Calu3 (cell line): ENCODE measurements around the gene NR5A1. TPM values are rescaled to one million over a fixed set of nuclear protein-coding genes. Genes with fewer than 3 reads are reported as not detected.

Experiments
- BruUV-seq: library from RNA; stranded (reverse); fragments of 400-500 nt; replicated peaks from 2 replicates; lab custom pipeline; 2021; lab: Mats Ljungman, UMichigan
- CTCF ChIA-PET: fragments of 300-600 bp; sonication (Branson Sonifier 250); formaldehyde crosslinking; loops from one replicate; lab custom pipeline; 2022; ENCODE audit warnings: antibody characterized with exemption; lab: Charles Lee
- DNase-seq: peaks from one replicate; pipeline ENCODE4 v3.0.0; 2022
- H3K27ac Mint-ChIP-seq: one replicate; pipeline ENCODE4 v1.8.0; 2022; ENCODE audit warnings: mixed read lengths; ENCODE audit not compliant: unreplicated experiment
- H3K27me3 Mint-ChIP-seq: one replicate; pipeline ENCODE4 v1.8.0; 2022; ENCODE audit warnings: mixed read lengths; ENCODE audit not compliant: unreplicated experiment
- H3K36me3 Mint-ChIP-seq: one replicate; pipeline ENCODE4 v1.8.0; 2022; ENCODE audit warnings: mild to moderate bottlenecking, moderate library complexity, mixed read lengths; ENCODE audit not compliant: insufficient read depth, unreplicated experiment
- H3K4me1 Mint-ChIP-seq: one replicate; pipeline ENCODE4 v1.8.0; 2022; ENCODE audit warnings: mild to moderate bottlenecking, low read depth, mixed read lengths; ENCODE audit not compliant: unreplicated experiment
- H3K4me3 Mint-ChIP-seq: one replicate; pipeline ENCODE4 v1.8.0; 2022; ENCODE audit warnings: mild to moderate bottlenecking, low read depth, moderate library complexity, mixed read lengths; ENCODE audit not compliant: unreplicated experiment
- H3K9me3 Mint-ChIP-seq: one replicate; pipeline ENCODE4 v1.8.0; 2022; ENCODE audit warnings: low read depth, mixed read lengths; ENCODE audit not compliant: unreplicated experiment
- CTCF ChIP-seq: fragments of 200-600 bp; IDR thresholded peaks from one replicate; pipeline ENCODE4 v1.8.0; 2022; ENCODE audit warnings: antibody characterized with exemption; ENCODE audit not compliant: unreplicated experiment
- intact Hi-C: fragments of 100-400 bp; cut with micrococcal nuclease; formaldehyde crosslinking; loops from one replicate; pipeline ENCODE4 v1.10.0; 2022; ENCODE audit not compliant: unreplicated experiment
- total RNA-seq: library from RNA; stranded (reverse); gene quantifications from 2 replicates; pipeline ENCODE4 v1.2.3, GENCODE V29; 2022

The NR5A1 gene
- total RNA-seq, 1 experiment from 2014 or later = not detected

GRCh38 chr9:124504530-124505005 lies 2.6 kb downstream of the NR5A1 start:
- no TSS peak for BruUV-seq
- Mint-ChIP-seq H3K36me3 (no peaks in the 10 kb centered on the region), H3K4me1 (peaks cover 9% of the 10 kb centered on the region), H3K27ac (no peak overlapping the region), H3K27me3 (peaks cover 62% of the 10 kb centered on the region), H3K4me3 (no peak overlapping the region), H3K9me3 (no peaks in the 10 kb centered on the region)
- intact Hi-C loops = no loop called here
- TF ChIP-seq CTCF = no peak
- CTCF ChIA-PET = no interaction called here
- DNase-seq = no peak

DNA sequence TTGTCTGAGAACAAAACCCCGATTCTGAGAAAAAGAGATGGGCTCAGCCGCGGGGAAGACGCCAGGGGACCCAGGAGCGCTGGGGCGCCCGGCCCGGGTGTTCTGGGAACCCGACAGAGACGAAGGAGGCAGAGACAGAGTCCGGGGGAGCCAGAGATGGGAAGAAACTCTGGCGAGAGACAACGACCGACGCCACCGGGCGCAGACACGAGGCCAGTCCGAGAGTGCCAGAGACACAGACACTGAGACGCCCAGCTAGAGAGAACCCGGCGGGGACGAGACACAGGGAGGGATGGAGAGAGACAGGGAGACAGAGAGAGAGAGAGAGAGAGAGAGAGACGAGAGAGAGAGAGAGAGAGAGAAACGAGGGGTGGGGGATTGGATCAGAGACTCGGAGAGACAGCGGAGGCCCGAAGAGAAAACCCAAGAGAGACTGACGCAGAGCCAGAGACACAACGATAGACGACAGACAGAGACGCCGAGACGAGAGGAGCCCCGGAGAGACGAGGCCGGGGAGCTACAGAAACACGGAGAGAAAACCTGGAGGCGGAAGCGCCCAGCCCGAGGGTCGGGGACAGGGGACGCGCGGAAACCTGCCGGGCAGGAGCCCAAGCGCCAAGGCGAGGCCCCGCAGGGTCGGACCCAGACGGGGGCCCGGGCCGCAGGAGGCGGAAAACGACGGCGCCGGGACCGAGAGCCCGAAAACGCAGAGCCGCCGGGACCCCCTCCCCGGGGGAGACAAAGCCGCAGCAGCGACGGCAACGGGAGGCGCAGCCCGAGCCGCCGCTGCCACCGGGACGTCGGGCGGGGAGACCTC lies 3.3 kb downstream of the NR5A1 start:
- Mint-ChIP-seq H3K36me3 (no peaks in the 10 kb centered on the region), H3K4me1 (peaks cover 9% of the 10 kb centered on the region), H3K27me3 (peaks cover 69% of the 10 kb centered on the region), H3K9me3 (no peaks in the 10 kb centered on the region), H3K27ac (peak overlapping the region; percentile 66), H3K4me3 (peak overlapping the region; percentile 62)
- intact Hi-C loops = no loop called here
- DNase-seq = no peak
- BruUV-seq = no TSS peak
- CTCF ChIA-PET = no interaction called here
- TF ChIP-seq CTCF = no peak

DNA sequence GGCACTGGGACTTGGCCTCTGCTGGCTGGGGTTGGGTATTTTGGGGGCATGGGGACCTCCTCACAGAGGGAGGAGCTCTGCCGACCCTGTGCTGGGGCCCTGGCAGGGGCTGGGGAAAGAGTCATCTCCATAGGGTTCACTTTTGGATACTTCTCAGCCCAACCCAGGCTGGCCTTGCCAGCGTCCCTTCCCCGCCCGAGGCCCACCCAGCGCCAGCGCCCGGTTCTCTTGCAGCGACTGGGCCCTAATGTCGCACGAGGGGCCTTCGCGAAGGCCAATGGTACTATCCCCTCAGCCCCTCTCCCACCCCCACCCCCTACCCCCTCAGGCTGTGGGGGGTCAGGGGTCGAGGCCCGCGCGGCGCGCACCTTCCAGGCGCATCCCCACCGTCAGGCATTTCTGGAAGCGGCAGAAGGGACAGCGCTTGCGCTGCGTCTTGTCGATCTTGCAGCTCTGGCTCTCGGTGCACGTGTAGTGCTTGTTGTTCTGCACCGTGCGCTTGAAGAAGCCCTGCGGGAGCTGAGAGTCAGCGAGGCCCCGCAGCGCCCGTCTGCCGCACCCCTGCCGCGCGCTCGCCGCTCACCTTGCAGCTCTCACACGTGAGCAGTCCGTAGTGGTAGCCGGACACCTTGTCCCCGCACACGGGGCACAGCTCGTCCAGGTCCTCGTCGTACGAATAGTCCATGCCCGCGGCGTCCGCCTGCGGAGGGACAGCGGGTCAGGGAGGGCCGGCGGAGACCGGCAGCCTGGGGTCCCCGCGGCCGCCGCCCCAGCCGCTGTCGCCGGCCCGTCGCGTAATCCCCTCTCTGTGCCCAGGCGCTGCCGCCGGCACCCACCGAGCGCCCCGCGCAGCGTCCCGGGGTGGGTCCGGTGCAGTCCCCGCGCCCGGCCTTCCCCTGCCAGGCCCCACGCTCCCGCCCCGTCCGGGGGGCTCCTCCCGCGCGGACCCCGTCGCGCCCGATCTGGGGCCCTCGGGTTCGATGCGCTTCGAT lies 4.2 kb downstream of the NR5A1 start:
- no TSS peak for BruUV-seq
- intact Hi-C loops = no loop called here
- Mint-ChIP-seq H3K4me3 (peak overlapping the region; percentile 62), H3K4me1 (peaks cover 9% of the 10 kb centered on the region), H3K27ac (no peak overlapping the region), H3K9me3 (no peaks in the 10 kb centered on the region), H3K27me3 (peaks cover 75% of the 10 kb centered on the region), H3K36me3 (no peaks in the 10 kb centered on the region)
- CTCF ChIA-PET = no interaction called here
- no peak for TF ChIP-seq CTCF
- DNase-seq = no peak

DNA sequence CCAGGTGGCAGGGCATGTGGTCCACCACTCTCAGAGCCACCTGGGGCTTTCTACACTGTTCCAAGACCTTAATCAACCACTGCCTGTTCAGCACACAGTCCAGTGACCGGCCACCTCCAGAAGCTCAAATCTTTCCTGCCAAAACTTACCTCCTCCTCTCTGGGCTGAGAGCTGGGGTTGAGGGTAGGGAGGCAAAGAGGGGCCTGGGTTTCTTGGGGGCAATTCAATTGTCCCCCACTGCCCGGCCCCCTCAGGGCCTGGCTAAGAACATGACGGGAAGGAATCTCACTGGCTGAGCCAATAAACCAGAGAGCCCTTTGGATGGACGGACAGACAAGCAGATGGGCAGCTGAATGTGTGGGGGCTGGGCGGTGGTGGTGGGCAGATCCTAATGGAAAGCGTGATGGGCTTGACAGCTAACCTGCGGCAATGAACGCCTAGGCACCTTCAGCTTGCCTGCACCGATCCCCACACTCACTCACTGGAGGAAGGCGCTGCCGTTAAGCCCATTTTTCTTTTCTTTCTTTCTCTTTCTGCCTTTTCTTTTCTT lies 5.4 kb downstream of the NR5A1 start:
- no peak for DNase-seq
- Mint-ChIP-seq H3K36me3 (no peaks in the 10 kb centered on the region), H3K9me3 (no peaks in the 10 kb centered on the region), H3K4me1 (peaks cover 9% of the 10 kb centered on the region), H3K27me3 (peaks cover 84% of the 10 kb centered on the region), H3K4me3 (no peak overlapping the region), H3K27ac (no peak overlapping the region)
- CTCF ChIA-PET = no interaction called here
- no TSS peak for BruUV-seq
- intact Hi-C loops = no loop called here
- TF ChIP-seq CTCF = no peak
